HG03175 (cell line): ENCODE measurements around the gene NIN.

ENCODE experiments used
- ATAC-seq: cut with Tn5 transposase; IDR thresholded peaks from one replicate; pipeline ENCODE4 v1.9.1; 2021; ENCODE audit warnings: mild to moderate bottlenecking, moderate library complexity; ENCODE audit not compliant: unreplicated experiment

Gene NIN, protein sequence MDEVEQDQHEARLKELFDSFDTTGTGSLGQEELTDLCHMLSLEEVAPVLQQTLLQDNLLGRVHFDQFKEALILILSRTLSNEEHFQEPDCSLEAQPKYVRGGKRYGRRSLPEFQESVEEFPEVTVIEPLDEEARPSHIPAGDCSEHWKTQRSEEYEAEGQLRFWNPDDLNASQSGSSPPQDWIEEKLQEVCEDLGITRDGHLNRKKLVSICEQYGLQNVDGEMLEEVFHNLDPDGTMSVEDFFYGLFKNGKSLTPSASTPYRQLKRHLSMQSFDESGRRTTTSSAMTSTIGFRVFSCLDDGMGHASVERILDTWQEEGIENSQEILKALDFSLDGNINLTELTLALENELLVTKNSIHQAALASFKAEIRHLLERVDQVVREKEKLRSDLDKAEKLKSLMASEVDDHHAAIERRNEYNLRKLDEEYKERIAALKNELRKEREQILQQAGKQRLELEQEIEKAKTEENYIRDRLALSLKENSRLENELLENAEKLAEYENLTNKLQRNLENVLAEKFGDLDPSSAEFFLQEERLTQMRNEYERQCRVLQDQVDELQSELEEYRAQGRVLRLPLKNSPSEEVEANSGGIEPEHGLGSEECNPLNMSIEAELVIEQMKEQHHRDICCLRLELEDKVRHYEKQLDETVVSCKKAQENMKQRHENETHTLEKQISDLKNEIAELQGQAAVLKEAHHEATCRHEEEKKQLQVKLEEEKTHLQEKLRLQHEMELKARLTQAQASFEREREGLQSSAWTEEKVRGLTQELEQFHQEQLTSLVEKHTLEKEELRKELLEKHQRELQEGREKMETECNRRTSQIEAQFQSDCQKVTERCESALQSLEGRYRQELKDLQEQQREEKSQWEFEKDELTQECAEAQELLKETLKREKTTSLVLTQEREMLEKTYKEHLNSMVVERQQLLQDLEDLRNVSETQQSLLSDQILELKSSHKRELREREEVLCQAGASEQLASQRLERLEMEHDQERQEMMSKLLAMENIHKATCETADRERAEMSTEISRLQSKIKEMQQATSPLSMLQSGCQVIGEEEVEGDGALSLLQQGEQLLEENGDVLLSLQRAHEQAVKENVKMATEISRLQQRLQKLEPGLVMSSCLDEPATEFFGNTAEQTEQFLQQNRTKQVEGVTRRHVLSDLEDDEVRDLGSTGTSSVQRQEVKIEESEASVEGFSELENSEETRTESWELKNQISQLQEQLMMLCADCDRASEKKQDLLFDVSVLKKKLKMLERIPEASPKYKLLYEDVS (N-terminal part only)

DNA sequence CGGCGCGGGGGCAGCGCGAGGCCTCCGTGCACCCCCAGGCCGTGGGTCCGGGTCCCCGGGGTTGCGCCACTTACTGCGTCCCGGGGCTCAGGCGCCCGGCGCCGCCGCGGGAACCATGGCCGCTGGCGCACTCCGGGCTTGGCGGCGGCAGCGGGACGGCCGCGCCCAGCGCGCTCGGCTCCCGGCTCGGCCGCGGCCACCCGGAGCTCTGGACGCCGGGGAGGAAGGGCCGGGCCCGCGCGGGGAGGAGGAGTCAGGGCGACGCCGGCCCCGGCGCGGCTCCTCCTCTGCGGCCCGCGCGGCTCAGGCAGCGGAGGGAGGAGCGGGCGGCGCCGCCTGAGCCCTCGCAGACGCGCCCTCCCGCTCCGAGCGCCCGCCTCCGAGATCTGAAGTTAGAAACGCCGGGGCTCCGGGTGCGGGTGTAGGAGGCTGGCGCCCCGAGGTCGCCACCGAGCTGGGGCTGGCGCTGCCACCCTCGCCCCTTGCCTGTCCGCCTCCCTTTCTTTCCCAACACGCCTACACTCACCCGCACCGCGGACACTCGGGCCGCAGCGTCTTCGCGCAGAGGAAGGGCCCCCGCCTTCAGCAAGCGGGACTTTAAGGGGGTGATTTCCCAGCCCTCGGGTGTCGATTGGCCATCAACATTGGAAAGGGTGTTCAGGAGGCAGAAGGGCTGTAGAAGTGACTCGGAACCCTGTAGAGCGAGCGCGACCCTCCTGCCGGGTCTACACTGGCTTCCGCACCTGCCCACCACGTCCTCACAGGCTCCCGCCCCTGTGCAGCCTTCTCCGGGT is at the start of gene NIN:
Gene NIN, minus strand, starts transcription at position 231 of the 794 bp plus-strand sequence. CDS start 9,106 bp downstream, outside the sequence.
- peak; percentile 81 for ATAC-seq

- ATAC-seq = peak; percentile 95
These were observed 44.6 kb upstream of the NIN start for GRCh38 chr14:50875359-50876070.

DNA sequence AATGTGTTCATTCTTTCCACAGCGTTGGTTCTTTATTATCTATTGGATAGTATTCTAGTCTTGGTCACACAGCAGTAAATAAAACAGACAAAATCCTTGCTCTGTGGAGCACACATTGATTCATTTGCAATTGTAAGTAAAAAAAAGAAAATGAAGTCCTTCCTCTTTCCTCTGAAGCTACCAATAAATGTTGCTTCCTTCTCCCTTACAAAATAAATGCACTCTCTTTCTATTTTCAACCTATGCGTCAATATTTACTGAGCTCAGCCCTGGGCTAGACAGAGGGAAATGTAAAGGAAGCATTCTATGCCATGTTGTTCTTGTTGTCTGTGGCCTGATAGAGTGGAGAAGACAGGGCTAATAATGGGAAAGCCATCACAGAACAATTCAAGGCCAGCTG is 43.8 kb upstream of the NIN start:
- no peak for ATAC-seq

GRCh38 chr14:50871914-50872732 is 41.2 kb upstream of the NIN start, which contains the start of gene ABHD12B:
ABHD12B (plus strand) TSS chr14:50872053; CDS start chr14:50872175, 122 bp downstream.
- ATAC-seq = no peak

DNA sequence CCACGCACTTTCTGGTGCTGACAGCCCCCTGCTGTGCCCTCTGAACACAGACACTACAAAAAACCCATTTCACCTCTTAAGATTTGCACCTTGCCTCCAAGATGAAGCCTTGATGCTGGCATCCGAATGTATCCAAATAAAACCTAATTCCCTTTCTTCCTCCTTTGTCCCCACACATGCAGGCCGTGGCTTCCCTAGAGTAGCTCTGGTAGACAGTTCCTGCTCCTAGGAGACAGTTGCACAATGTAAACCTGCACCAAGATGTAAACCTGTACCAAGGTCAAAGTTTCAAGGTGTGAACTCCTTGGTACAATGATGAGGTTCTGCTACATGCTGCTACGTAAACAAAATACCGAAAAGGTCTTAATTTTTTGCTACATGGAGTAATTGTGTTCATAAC is 40.3 kb upstream of the NIN start:
- ATAC-seq = no peak

DNA sequence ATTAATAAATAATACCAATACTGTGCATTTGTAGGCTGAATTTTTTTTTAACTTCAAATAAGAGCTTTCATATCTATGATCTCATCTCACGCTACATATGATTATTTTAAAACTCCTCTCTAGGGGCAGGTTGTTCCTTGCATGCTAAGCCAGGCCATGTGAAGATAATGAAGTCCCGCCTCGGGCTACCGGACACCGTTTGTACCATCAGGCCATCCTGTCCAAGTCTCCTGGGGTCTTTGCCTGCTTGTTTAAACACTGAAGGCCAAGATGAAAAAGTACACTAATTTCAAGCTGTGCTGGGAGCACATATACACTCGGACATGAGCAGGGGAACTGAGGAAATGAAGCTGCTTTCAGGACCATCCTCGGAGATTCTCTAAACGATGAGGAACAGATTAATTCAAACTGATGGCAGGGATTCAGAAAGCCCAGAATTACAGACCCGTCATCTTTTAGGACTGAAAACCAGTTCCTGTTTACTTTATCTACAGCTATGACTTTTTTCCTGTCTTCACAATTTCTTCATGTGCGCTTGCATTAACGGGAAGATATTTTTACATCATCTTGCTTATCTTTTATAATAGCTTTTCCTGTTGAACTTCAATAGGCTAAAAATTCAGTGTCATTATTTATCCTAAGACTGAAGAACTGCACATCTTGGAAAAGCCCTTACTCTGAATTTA is 34.6 kb upstream of the NIN start:
- no peak for ATAC-seq

- no peak for ATAC-seq
These were observed 34.0 kb upstream of the NIN start for GRCh38 chr14:50864946-50865345.

- no peak for ATAC-seq
These were observed 33.3 kb upstream of the NIN start for GRCh38 chr14:50864237-50864636.

DNA sequence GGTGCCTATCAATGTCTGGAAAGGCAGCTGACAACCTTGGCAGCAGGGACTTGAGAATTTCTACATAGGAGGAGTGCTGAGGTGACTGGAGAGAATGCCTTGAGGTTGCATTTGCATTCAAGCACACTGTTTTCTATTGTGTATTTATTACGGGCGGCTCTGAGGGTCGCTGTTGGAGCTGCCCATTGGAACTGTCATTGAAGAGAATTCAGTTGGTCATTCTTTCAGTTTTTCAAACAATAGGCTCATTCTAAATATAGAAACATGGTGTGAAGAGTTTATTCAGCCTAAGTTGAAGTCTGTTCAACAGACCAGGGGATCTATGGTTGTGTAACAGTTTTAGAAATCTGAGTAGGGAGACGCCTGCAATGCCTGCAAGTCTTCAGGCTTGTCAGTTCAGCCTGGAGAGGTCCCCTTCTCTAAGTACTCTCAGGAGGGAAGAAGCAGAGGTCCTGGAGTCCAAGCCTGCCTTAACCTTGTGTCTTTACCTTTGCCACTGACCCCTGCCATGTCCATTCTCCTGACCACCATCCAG is 31.1 kb upstream of the NIN start:
- ATAC-seq = no peak

DNA sequence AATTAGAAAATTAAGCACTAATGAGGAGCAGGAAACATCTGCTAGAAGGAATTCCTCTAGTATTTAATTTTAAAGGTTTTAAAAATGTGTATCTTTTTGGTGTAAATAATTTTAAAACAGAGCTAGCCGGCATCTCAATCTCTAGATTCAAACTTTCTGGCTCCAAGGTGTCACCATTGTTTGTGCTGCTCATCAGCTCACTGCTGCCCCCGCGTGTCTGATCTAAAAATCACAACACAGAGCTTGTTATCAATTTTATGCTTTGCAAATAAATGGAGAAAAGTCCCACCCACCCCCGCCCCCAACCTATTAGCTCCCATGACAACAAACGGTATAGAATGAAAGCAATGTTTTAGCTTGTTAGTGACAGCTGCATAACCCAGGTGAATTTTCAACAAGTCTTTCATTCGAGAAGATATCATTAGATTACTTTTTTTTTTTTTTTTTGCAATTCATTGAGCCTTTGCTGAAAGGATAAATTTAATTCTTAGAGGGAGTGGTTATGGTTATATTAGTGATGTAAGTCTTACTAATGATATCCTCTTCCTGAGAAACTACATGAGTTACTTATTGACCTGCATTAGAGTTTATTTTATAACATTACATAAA is 29.6 kb upstream of the NIN start:
- peak; percentile 61 for ATAC-seq

- no peak for ATAC-seq
These were observed 28.3 kb upstream of the NIN start for GRCh38 chr14:50859296-50859624.

DNA sequence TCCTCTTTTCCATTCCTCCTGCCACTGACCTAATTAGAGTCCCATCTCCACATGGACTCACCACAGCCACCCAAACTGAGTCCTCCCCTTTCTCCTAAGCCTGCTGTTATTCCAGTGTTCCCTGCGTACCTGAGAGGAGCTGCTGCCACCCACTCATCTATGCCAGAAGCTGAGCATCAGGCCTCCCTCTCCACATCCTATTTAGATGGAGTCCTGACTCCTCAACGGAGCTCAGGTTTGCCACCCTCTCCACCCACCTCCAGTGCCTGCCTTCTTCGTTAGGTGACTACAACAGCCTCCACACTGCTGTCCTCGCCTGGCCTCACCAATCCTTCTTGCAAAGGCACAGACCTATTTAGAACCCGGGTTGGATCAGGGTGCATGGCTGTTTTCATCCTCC is 25.7 kb upstream of the NIN start:
- ATAC-seq = no peak

- ATAC-seq = no peak
These were observed 24.6 kb upstream of the NIN start for GRCh38 chr14:50855558-50855957.

- ATAC-seq = no peak
These were observed 23.6 kb upstream of the NIN start for GRCh38 chr14:50854521-50854920.

GRCh38 chr14:50853891-50854290 is 22.9 kb upstream of the NIN start:
- ATAC-seq = no peak

- ATAC-seq = no peak
These were observed 15.4 kb upstream of the NIN start for GRCh38 chr14:50846226-50846880.

- ATAC-seq = no peak
These were observed 14.2 kb upstream of the NIN start for GRCh38 chr14:50845166-50845565.
